HG03045 (cell line): Measurements from ENCODE around the gene RPL22.

Experiments used
- ATAC-seq: cut with Tn5 transposase; IDR thresholded peaks from one replicate; pipeline ENCODE4 v1.9.1; 2021; ENCODE audit warnings: mild to moderate bottlenecking, moderate library complexity; ENCODE audit not compliant: unreplicated experiment

The RPL22 gene

DNA sequence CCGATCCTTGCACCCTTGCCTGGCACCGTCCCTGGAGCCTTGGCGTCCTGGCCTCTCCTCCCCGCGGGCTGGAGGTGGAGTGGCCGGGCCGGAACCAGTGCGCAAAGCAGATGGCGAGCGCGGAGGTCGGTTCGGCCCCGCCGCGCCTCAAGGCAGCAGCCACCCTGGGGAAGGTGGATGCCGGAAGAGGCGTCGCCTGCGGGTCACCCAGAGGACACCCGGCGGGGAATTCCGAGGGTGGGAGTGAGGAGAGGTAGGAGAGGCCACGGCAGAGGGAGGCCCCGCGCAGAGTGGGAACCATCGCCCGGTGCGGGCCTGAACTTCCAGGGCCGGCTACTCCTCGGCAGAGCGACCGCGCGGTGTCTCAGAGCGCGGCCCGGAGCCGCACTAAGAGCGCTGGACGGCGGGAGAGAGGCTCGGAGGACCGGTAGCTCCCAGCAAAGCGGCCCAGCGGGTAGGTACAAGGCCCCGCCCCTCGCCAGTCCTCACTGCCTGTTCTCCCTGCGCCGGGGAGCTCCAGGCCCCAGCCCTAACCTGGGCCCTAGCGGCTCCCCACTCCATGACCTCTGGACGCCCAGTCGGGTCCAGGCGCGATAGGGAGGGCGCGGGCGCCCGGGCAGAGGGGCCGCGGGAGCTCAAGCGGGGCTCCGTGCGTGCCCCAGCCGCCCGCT, 6.6 kb upstream of the RPL22 start, which contains the start of gene RNF207:
RNF207 (plus strand) TSS at position 271 of the 671 bp plus-strand sequence. CDS start 417 bp downstream, outside the sequence.
- ATAC-seq: peak; percentile 60

- ATAC-seq: no peak
Measured at GRCh38 chr1:6202256-6202655, 2.9 kb upstream of the RPL22 start.

- no peak for ATAC-seq
Measured at GRCh38 chr1:6200188-6200809, 904 bp upstream of the RPL22 start.

DNA sequence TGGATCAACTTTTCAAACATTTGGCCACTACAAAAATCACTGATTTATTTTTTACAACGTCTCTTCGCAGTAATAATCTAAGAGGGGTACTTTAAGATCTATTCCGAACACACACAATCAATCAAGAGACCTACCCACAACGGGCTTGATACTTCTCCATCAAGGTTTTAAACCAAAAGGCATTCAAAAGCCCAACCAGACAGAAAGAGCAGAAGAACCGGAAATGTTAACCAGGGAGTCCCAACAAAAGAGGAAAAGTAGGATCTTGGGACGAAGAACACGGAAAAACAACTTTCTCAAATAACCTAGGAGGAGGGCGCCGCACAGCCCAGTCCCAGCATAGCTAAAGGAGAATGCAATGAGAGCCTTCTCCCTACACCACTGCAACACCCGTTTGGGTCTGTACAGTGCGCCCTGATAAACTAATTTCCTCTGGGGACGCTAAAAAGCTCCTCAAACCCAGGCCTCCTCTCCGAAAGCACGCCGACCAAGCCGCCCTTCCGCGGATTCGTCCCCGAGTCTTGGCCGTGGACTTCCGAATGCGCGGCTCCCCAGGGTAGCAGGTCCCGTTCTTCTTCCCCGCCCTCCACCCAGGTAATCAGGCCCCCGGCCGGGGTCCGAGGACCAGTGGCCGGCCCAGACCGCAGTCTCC, 623 bp downstream of the RPL22 start:
- ATAC-seq: peak; percentile 28

DNA sequence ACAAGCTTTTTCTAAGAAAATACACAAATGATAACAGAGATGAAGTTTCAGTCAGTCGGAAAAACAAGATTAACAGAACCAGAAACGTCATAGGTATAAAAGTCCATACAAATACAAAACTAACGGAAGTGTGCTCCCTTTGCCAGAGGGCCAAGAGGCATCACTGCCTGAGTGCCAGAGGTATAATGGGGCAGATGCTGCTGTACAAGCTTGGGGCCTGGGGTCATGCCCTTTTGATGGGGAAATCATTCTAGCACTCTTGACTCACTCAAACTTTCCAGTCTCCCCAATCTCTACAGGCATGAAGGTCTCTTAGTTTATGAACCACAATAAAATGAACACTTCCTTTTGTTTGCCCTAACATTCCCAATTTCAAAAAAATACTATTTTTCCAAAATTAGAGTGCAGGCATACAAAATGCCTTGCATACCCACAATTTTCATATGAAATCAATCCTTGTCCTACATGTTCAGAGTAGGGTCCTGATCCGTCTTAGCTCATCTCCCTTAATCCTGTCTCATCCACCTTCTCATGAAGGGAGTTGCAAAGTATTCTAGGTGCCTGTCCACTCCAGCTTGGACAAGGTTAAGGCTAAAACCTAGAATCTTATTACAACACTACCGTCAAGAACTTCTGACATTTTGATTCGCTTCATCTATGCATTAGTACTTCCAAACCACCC, 1.5 kb downstream of the RPL22 start:
- ATAC-seq: no peak

- no peak for ATAC-seq
Measured at GRCh38 chr1:6191968-6192367, 7.4 kb downstream of the RPL22 start.

DNA sequence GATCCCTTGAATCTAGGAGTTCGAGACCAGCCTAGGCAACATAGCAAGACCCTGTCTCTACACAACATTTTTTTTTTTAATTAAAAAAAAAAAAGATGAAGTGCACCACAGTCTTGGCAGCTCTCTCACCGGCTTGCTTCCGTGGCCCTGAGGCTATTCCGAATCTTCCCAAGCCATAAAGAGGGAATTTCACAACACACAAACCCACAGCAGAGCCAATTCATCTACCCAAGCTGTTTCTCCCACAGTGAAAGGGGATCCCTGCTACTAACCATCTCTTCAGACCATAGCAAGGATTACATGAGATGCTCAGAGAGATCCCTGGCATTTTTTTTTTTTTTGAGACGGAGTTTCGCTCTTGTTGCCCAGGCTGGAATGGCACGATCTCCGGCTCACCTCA, 10.9 kb downstream of the RPL22 start:
- no peak for ATAC-seq

GRCh38 chr1:6185635-6186382, 13.6 kb downstream of the RPL22 start:
- ATAC-seq: no peak

GRCh38 chr1:6185151-6185550, 14.2 kb downstream of the RPL22 start:
- no peak for ATAC-seq

- no peak for ATAC-seq
Measured at GRCh38 chr1:6184083-6184783, 15.2 kb downstream of the RPL22 start.

GRCh38 chr1:6183520-6183989, 15.8 kb downstream of the RPL22 start:
- no peak for ATAC-seq

DNA sequence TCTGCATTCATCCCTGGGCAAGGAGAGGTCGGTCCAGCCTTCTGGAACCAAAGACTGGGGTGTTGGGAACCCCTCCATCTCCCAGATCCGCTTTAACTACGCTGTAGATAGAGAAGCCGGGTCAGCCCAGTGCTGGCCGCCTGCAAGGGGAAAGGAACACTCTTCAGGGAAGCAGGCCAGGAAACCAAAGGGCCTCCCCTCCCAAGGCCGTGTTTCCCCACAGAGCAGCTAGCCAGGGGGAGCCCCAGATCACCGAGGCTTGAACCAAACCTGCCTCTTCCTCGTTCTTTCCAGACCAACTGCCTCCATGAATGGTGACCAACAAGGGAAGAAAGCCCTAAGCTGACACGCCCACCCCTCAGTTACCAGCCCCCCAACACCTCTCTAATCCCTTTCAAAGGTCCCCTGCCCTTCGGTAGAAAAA, 18.0 kb downstream of the RPL22 start:
- ATAC-seq: no peak

DNA sequence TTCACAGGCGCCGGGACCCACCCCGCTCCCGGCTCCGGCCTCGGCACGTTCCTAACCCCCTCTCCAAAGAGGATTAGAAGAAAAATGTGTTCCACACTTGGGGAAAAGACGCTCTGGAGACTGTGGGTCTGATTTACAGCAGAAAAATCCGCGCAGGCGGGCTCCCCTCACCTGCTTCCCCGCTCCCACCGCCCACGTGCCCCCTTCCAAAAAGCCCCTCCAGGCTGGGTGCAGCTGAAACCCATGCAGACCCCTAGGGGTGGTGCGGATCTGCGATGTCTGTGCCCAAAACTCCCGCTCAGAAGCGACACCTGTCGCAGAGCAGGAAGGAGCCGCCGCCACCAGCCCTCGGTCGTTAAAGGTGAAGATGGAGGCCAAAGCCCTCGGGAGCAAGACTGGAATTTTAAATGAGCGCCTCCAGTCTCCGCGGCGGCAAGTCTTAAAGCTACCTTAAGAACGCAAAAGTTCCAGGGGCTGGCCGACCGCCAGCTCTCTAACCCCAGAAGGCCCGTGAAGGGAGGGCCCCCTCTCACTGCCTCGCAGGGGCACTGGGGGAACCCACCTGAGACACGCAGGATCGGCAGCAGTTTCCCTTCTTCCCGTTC, 18.6 kb downstream of the RPL22 start:
- ATAC-seq: no peak

- no peak for ATAC-seq
Measured at GRCh38 chr1:6180268-6180706, 19.1 kb downstream of the RPL22 start, which contains the start of gene CHD5. CHD5 (minus strand) TSS chr1:6180321; CDS start chr1:6180023, 298 bp downstream.

DNA sequence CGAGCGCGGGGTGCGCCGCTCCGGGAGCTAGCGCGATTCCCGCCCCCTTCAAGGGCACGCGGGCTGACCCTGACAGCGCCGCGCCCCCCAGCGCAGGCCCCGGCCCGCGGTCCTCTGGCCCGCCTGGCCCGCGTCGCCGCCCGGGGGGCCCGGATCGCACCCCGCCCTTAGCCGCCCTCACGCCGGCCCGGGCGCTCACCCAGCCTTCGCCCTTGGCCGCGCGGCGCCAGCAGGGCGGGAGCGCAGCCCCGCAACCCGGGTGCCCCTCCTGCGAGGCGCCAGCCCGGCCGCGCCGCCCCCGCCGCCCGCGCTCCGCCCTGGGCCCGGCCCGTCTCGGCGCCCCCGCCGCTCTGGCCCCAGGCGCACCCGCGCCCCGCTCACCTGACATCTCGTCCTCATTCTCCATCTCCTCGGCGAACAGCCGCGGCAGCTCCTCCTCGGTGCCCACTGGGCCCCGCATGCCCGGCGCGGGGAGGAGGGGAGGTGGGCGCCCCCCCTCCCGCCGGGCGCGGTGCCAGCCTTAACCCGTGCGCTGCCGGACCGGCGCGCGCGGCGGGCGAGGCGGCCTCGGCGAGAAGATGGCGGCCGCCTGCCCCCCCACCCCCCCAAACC, 19.7 kb downstream of the RPL22 start:
- no peak for ATAC-seq

- ATAC-seq: no peak
Measured at GRCh38 chr1:6178751-6179563, 20.4 kb downstream of the RPL22 start.

- ATAC-seq: no peak
Measured at GRCh38 chr1:6177681-6178380, 21.6 kb downstream of the RPL22 start.

DNA sequence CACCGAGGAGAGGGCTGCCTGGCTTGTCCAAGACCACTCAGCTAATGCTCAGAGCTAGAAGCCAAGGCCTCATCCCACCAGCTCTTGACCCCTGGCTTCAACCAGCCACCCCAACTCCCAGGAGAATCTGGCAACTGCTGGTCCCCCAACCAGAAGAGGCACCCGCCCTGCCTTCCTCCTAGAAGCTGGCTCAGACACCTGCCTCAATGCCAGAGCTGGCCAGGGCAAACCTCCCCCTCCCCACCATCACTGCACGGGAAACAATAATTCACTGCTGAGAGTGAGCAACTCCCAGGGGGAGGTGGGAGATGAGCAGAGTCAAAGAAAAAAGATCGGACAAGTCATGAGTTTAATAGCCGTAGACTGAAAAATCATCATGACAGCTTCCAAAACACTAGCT, 22.6 kb downstream of the RPL22 start:
- ATAC-seq: no peak
